Stomach smooth muscle (tissue), 2 donors: ENCODE data around the gene CCHCR1.

Experiments used
- H3K27ac ChIP-seq: one replicate; pipeline ENCODE4 v1.7.0; 2013; ENCODE audit warnings: mild to moderate bottlenecking, low read length, inconsistent platforms
- H3K27me3 ChIP-seq, 2 donors: one replicate each; pipeline ENCODE4 v1.7.0; 2013; ENCODE audit warnings: low read length in 2 of 2; ENCODE audit not compliant: insufficient read depth in 2 of 2, control insufficient read depth in 1 of 2
- H3K36me3 ChIP-seq, 2 donors: one replicate each; pipeline ENCODE4 v1.7.0; 2013; ENCODE audit warnings: low read length in 2 of 2; ENCODE audit not compliant: control insufficient read depth in 2 of 2, insufficient read depth in 2 of 2
- H3K4me1 ChIP-seq: one replicate; pipeline ENCODE4 v1.7.0; 2013; ENCODE audit warnings: low read length; ENCODE audit not compliant: control insufficient read depth, insufficient read depth
- H3K4me3 ChIP-seq, 2 donors: one replicate each; pipeline ENCODE4 v1.7.0; 2013; ENCODE audit warnings: low read length in 2 of 2
- H3K9ac ChIP-seq, 2 donors: one replicate each; pipeline ENCODE4 v1.7.0; 2013; ENCODE audit warnings: low read length in 2 of 2, mild to moderate bottlenecking in 1 of 2
- H3K9me3 ChIP-seq, 2 donors: one replicate each; pipeline ENCODE4 v1.7.0; 2013; ENCODE audit warnings: low read length in 2 of 2; ENCODE audit not compliant: control insufficient read depth in 2 of 2
- donor health status: healthy.
- donor health status: Pancreatic carcinoma.

CCHCR1 gene

DNA sequence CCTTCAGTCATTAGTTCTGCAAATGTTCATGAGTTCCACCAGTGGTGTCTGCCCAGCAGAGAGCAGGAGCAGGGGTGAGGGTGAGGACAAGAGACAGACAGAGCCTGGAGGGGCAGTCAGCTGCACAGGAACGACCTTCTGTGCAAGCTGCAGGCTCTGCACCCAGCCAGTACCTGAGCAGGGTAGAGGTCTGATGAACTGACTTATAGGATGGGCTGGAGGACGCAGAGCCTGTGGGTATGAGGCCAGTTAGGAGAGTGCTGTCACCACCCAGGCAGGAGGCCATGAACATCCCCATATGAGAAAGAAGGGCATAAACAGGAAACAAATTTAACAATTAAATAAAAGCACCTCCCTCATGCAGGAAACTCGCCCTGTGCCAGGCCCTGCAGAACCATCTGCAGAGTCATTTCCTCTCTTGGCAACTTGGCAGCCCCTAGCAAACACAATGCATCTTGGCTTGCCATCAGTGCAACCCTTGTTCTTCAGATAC, 63.2 kb downstream of the CCHCR1 start:
- H3K27me3 ChIP-seq: no peaks in the 10 kb centered on the region
- H3K9ac ChIP-seq: no peak overlapping the region
- H3K36me3 ChIP-seq: no peaks in the 10 kb centered on the region
- no peak overlapping the region for H3K27ac ChIP-seq
- H3K4me1 ChIP-seq: peaks cover 2% of the 10 kb centered on the region
- no peak overlapping the region for H3K4me3 ChIP-seq
- no peaks in the 10 kb centered on the region for H3K9me3 ChIP-seq

DNA sequence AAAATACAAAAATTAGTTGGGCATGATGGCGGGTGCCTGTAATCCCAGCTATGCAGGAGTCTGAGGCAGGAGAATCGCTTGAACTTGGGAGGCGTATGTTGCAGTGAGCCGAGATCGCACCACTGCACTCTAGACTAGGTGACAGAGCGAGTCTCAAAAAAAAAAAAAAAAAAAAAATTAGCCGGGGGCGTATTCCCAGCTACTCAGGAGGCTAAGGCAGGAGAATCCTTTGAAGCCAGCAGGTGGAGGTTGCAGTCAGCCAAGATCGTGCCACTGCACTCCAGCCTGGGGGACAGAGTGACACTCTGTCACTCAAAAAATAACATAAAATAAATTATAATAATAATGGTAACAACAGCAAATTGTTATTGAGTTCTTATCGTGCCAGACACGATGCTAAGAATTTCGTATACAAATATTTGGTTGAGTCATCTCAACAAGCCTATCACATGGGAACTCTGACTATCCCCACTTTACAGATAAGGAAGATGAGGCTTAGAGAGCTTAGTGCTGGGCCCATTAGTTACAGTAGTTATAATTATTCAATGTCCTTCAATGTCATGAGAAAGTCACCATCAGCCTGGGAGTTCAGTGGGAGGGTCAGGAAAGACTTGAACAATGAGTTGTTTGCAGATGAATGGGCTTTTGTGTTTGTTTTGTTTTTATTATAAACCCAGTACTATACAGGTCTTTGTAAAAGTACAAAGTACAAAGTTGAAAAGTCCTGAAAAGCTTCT, 64.7 kb downstream of the CCHCR1 start:
- H3K4me3 ChIP-seq: no peak overlapping the region
- peaks cover 2% of the 10 kb centered on the region for H3K4me1 ChIP-seq
- H3K27ac ChIP-seq: no peak overlapping the region

More for the DNA sequence above, 64.7 kb downstream of the CCHCR1 start:
- Histone ChIP-seq H3K36me3 (no peaks in the 10 kb centered on the region), H3K27me3 (no peaks in the 10 kb centered on the region), H3K9ac (no peak overlapping the region), H3K9me3 (no peaks in the 10 kb centered on the region)
